WTC11 (cell line): ENCODE results near the gene CACNA2D4. TPM values are rescaled to one million over a fixed set of nuclear protein-coding genes. Genes with fewer than 3 reads are reported as not detected.
A peak's percentile ranks its signal among the peaks of the same experiment; 100 is the strongest.

ENCODE experiments used
- ATAC-seq: fragments of 200-7000 bp; cut with Tn5 transposase; 2 replicates; pipeline ENCODE4 v1.10.0; 2021; ENCODE audit warnings: mild to moderate bottlenecking, moderate library complexity
- CTCF ChIA-PET: fragments of 300-600 bp; sonication (Branson Sonifier 250); formaldehyde crosslinking; loops from one replicate; lab custom pipeline; 2021; ENCODE audit warnings: antibody characterized with exemption; lab: Charles Lee
- POLR2A ChIA-PET: fragments of 350-600 bp; sonication (Branson Sonifier 250); formaldehyde crosslinking; loops from one replicate; lab custom pipeline; 2021; ENCODE audit warnings: antibody characterized with exemption; lab: Charles Lee
- DNase-seq: peaks from one replicate; pipeline ENCODE4 v3.0.0; 2021; ENCODE audit warnings: low spot score
- H3K27ac Mint-ChIP-seq: 2 replicates; pipeline ENCODE4 v1.8.0; 2021; ENCODE audit warnings: mixed read lengths
- H3K27me3 Mint-ChIP-seq: 2 replicates; pipeline ENCODE4 v1.8.0; 2021; ENCODE audit warnings: low read depth, mild to moderate bottlenecking, moderate library complexity, mixed read lengths
- H3K36me3 Mint-ChIP-seq: 2 replicates; pipeline ENCODE4 v1.8.0; 2021; ENCODE audit warnings: mixed read lengths
- H3K4me1 Mint-ChIP-seq: 2 replicates; pipeline ENCODE4 v1.8.0; 2022; ENCODE audit warnings: mixed read lengths
- H3K4me3 Mint-ChIP-seq: 2 replicates; pipeline ENCODE4 v1.8.0; 2021; ENCODE audit warnings: mild to moderate bottlenecking, moderate library complexity, mixed read lengths
- H3K9me3 Mint-ChIP-seq: 2 replicates; pipeline ENCODE4 v1.8.0; 2021; ENCODE audit warnings: mixed read lengths
- CBFB ChIP-seq: sonication (generic); formaldehyde crosslinking; IDR thresholded peaks from 2 replicates; pipeline ENCODE4 v1.8.1; 2022; ENCODE audit warnings: mild to moderate bottlenecking, low read depth, missing genetic modification reagents
- ELF4 ChIP-seq: sonication (generic); formaldehyde crosslinking; IDR thresholded peaks from 2 replicates; pipeline ENCODE4 v1.8.1; 2022; ENCODE audit warnings: low read depth, mild to moderate bottlenecking, moderate library complexity, missing genetic modification reagents
- ESRRA ChIP-seq: sonication (generic); formaldehyde crosslinking; IDR thresholded peaks from 2 replicates; pipeline ENCODE4 v1.8.1; 2022; ENCODE audit warnings: mild to moderate bottlenecking, missing genetic modification reagents, borderline replicate concordance
- FOXK1 ChIP-seq: sonication (generic); formaldehyde crosslinking; IDR thresholded peaks from 2 replicates; pipeline ENCODE4 v1.8.0; 2022; ENCODE audit warnings: mild to moderate bottlenecking, moderate library complexity, missing genetic modification reagents
- FOXP1 ChIP-seq: sonication (generic); formaldehyde crosslinking; IDR thresholded peaks from 2 replicates; pipeline ENCODE4 v1.8.0; 2022; ENCODE audit warnings: missing genetic modification reagents, mild to moderate bottlenecking, moderate library complexity, borderline replicate concordance
- GTF2I ChIP-seq: fragments of 250-450 bp; sonication (Bioruptor Pico); conservative IDR thresholded peaks from 2 replicates; pipeline ENCODE4 v1.4.0; 2021; ENCODE audit warnings: mild to moderate bottlenecking
- KAT7 ChIP-seq: sonication (generic); formaldehyde crosslinking; IDR thresholded peaks from 2 replicates; pipeline ENCODE4 v1.8.1; 2023; ENCODE audit warnings: missing genetic modification reagents, mild to moderate bottlenecking, borderline replicate concordance
- MXD4 ChIP-seq: fragments of 250-450 bp; sonication (Bioruptor Pico); IDR thresholded peaks from 2 replicates; pipeline ENCODE4 v1.8.0; 2021; ENCODE audit warnings: mild to moderate bottlenecking, moderate library complexity, borderline replicate concordance
- NFE2L1 ChIP-seq: sonication (generic); formaldehyde crosslinking; IDR thresholded peaks from 2 replicates; pipeline ENCODE4 v1.8.1; 2023; ENCODE audit warnings: missing genetic modification reagents
- ZBTB21 ChIP-seq: sonication (generic); formaldehyde crosslinking; IDR thresholded peaks from 2 replicates; pipeline ENCODE4 v1.8.1; 2023; ENCODE audit warnings: mild to moderate bottlenecking, missing genetic modification reagents, borderline replicate concordance
- total RNA-seq: library from RNA; stranded (reverse); gene quantifications from 3 replicates; pipeline ENCODE4 v1.2.3, GENCODE V29; 2021
- TF ChIP-seq, protein P1 (sequence below): sonication (generic); formaldehyde crosslinking; IDR thresholded peaks from 2 replicates; pipeline ENCODE4 v1.8.0; 2023; ENCODE audit warnings: missing genetic modification reagents, mild to moderate bottlenecking, borderline replicate concordance
- TF ChIP-seq, protein P2 (sequence below): sonication (generic); formaldehyde crosslinking; IDR thresholded peaks from 2 replicates; pipeline ENCODE4 v1.8.0; 2022; ENCODE audit warnings: mild to moderate bottlenecking, missing genetic modification reagents
- TF ChIP-seq, protein P3 (sequence below): sonication (generic); formaldehyde crosslinking; IDR thresholded peaks from 2 replicates; pipeline ENCODE4 v1.8.0; 2023; ENCODE audit warnings: missing genetic modification reagents
- TF ChIP-seq, protein P4 (sequence below): fragments of 250-450 bp; sonication (Bioruptor Pico); IDR thresholded peaks from 2 replicates; pipeline ENCODE4 v1.9.0; 2021; ENCODE audit warnings: mild to moderate bottlenecking
- TF ChIP-seq, protein P5 (sequence below): sonication (generic); formaldehyde crosslinking; conservative IDR thresholded peaks from 2 replicates; pipeline ENCODE4 v1.8.1; 2023; ENCODE audit warnings: mild to moderate bottlenecking, low read depth, missing genetic modification reagents, moderate library complexity
- TF ChIP-seq, protein P6 (sequence below): sonication (generic); formaldehyde crosslinking; IDR thresholded peaks from 2 replicates; pipeline ENCODE4 v1.8.1; 2023; ENCODE audit warnings: mild to moderate bottlenecking, missing genetic modification reagents
- TF ChIP-seq, protein P7 (sequence below): sonication (generic); formaldehyde crosslinking; IDR thresholded peaks from 2 replicates; pipeline ENCODE4 v1.8.1; 2023; ENCODE audit warnings: mild to moderate bottlenecking, missing genetic modification reagents, moderate library complexity
- TF ChIP-seq, protein P8 (sequence below): fragments of 200-600 bp; IDR thresholded peaks from 2 replicates; pipeline ENCODE4 v1.8.0; 2022; ENCODE audit warnings: antibody characterized with exemption

The CACNA2D4 gene
- total RNA-seq, 1 experiment from 2014 or later, result 0.04 TPM

DNA sequence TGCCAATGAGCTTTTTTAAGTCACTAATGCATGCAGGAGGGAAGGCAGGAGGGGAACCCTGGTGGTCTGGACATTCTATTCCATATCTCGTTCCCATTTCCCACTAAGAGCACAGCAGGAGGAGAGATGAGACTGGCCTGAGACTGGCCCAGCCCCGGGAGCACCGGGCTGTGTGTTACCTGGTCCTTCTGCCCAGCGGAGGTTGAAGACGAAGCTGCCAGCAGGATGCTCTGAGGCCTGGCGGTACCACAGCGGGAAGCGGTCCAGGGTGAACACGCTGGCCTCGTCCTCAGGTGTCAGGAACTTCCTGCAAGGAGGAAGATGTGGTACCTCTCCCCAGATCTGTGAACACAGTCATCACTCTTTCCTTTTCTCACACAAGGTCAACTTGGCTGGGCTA lies 74.2 kb downstream of the CACNA2D4 start (continued):
- TF ChIP-seq, protein P1, sequence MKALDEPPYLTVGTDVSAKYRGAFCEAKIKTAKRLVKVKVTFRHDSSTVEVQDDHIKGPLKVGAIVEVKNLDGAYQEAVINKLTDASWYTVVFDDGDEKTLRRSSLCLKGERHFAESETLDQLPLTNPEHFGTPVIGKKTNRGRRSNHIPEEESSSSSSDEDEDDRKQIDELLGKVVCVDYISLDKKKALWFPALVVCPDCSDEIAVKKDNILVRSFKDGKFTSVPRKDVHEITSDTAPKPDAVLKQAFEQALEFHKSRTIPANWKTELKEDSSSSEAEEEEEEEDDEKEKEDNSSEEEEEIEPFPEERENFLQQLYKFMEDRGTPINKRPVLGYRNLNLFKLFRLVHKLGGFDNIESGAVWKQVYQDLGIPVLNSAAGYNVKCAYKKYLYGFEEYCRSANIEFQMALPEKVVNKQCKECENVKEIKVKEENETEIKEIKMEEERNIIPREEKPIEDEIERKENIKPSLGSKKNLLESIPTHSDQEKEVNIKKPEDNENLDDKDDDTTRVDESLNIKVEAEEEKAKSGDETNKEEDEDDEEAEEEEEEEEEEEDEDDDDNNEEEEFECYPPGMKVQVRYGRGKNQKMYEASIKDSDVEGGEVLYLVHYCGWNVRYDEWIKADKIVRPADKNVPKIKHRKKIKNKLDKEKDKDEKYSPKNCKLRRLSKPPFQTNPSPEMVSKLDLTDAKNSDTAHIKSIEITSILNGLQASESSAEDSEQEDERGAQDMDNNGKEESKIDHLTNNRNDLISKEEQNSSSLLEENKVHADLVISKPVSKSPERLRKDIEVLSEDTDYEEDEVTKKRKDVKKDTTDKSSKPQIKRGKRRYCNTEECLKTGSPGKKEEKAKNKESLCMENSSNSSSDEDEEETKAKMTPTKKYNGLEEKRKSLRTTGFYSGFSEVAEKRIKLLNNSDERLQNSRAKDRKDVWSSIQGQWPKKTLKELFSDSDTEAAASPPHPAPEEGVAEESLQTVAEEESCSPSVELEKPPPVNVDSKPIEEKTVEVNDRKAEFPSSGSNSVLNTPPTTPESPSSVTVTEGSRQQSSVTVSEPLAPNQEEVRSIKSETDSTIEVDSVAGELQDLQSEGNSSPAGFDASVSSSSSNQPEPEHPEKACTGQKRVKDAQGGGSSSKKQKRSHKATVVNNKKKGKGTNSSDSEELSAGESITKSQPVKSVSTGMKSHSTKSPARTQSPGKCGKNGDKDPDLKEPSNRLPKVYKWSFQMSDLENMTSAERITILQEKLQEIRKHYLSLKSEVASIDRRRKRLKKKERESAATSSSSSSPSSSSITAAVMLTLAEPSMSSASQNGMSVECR (CRISPR knock-in tag), result no peak
- TF ChIP-seq NFE2L1 (CRISPR knock-in tag) (no peak), ESRRA (CRISPR knock-in tag) (no peak), ELF4 (CRISPR knock-in tag) (no peak), MXD4 (CRISPR knock-in tag) (no peak)

DNA sequence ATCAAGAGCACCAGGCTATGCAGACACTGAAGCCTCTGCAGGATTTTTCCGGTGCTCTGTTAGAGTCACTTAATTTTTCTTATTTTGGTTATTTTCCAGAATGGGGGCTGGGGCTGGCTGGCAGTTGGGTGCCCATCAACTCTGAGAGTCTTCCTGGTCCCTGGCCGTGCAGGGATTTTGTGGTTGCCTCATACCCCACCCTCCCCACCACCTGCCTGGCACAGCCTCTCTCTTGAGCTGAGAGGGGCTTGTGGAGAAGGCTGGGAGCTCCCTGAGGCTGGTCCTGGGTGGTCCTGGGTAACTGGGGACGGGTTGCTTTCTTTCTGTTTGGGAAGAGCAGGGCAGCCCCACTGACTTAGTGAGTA lies 74.8 kb downstream of the CACNA2D4 start:
- Mint-ChIP-seq H3K4me3 (no peak overlapping the region), H3K36me3 (no peaks in the 10 kb centered on the region), H3K27me3 (no peaks in the 10 kb centered on the region), H3K9me3 (no peaks in the 10 kb centered on the region), H3K4me1 (peaks cover 41% of the 10 kb centered on the region), H3K27ac (no peak overlapping the region)
- ATAC-seq (no peak), DNase-seq (peak; percentile 6)
- POLR2A ChIA-PET, result no interaction called here
- CTCF ChIA-PET, result interaction anchor here (1.4 to 1.7 kb wide), 2 partner anchors 96 to 191 kb away, joined by 4 to 7 read pairs; no protein-coding TSS in a partner anchor
- TF ChIP-seq, protein P2, sequence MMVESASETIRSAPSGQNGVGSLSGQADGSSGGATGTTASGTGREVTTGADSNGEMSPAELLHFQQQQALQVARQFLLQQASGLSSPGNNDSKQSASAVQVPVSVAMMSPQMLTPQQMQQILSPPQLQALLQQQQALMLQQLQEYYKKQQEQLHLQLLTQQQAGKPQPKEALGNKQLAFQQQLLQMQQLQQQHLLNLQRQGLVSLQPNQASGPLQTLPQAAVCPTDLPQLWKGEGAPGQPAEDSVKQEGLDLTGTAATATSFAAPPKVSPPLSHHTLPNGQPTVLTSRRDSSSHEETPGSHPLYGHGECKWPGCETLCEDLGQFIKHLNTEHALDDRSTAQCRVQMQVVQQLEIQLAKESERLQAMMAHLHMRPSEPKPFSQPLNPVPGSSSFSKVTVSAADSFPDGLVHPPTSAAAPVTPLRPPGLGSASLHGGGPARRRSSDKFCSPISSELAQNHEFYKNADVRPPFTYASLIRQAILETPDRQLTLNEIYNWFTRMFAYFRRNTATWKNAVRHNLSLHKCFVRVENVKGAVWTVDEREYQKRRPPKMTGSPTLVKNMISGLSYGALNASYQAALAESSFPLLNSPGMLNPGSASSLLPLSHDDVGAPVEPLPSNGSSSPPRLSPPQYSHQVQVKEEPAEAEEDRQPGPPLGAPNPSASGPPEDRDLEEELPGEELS, result no peak
- TF ChIP-seq, protein P3, sequence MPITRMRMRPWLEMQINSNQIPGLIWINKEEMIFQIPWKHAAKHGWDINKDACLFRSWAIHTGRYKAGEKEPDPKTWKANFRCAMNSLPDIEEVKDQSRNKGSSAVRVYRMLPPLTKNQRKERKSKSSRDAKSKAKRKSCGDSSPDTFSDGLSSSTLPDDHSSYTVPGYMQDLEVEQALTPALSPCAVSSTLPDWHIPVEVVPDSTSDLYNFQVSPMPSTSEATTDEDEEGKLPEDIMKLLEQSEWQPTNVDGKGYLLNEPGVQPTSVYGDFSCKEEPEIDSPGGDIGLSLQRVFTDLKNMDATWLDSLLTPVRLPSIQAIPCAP (CRISPR knock-in tag), result no peak
- TF ChIP-seq, protein P4, sequence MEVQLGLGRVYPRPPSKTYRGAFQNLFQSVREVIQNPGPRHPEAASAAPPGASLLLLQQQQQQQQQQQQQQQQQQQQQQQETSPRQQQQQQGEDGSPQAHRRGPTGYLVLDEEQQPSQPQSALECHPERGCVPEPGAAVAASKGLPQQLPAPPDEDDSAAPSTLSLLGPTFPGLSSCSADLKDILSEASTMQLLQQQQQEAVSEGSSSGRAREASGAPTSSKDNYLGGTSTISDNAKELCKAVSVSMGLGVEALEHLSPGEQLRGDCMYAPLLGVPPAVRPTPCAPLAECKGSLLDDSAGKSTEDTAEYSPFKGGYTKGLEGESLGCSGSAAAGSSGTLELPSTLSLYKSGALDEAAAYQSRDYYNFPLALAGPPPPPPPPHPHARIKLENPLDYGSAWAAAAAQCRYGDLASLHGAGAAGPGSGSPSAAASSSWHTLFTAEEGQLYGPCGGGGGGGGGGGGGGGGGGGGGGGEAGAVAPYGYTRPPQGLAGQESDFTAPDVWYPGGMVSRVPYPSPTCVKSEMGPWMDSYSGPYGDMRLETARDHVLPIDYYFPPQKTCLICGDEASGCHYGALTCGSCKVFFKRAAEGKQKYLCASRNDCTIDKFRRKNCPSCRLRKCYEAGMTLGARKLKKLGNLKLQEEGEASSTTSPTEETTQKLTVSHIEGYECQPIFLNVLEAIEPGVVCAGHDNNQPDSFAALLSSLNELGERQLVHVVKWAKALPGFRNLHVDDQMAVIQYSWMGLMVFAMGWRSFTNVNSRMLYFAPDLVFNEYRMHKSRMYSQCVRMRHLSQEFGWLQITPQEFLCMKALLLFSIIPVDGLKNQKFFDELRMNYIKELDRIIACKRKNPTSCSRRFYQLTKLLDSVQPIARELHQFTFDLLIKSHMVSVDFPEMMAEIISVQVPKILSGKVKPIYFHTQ, result no peak
- TF ChIP-seq FOXP1 (no peak), FOXK1 (CRISPR knock-in tag) (no peak), ZBTB21 (no peak), KAT7 (no peak), GTF2I (no peak), CBFB (no peak), ELF4 (CRISPR knock-in tag) (no peak)
- TF ChIP-seq, protein P5, sequence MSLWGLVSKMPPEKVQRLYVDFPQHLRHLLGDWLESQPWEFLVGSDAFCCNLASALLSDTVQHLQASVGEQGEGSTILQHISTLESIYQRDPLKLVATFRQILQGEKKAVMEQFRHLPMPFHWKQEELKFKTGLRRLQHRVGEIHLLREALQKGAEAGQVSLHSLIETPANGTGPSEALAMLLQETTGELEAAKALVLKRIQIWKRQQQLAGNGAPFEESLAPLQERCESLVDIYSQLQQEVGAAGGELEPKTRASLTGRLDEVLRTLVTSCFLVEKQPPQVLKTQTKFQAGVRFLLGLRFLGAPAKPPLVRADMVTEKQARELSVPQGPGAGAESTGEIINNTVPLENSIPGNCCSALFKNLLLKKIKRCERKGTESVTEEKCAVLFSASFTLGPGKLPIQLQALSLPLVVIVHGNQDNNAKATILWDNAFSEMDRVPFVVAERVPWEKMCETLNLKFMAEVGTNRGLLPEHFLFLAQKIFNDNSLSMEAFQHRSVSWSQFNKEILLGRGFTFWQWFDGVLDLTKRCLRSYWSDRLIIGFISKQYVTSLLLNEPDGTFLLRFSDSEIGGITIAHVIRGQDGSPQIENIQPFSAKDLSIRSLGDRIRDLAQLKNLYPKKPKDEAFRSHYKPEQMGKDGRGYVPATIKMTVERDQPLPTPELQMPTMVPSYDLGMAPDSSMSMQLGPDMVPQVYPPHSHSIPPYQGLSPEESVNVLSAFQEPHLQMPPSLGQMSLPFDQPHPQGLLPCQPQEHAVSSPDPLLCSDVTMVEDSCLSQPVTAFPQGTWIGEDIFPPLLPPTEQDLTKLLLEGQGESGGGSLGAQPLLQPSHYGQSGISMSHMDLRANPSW (CRISPR knock-in tag), result no peak
- TF ChIP-seq, protein P6, sequence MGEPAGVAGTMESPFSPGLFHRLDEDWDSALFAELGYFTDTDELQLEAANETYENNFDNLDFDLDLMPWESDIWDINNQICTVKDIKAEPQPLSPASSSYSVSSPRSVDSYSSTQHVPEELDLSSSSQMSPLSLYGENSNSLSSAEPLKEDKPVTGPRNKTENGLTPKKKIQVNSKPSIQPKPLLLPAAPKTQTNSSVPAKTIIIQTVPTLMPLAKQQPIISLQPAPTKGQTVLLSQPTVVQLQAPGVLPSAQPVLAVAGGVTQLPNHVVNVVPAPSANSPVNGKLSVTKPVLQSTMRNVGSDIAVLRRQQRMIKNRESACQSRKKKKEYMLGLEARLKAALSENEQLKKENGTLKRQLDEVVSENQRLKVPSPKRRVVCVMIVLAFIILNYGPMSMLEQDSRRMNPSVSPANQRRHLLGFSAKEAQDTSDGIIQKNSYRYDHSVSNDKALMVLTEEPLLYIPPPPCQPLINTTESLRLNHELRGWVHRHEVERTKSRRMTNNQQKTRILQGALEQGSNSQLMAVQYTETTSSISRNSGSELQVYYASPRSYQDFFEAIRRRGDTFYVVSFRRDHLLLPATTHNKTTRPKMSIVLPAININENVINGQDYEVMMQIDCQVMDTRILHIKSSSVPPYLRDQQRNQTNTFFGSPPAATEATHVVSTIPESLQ (CRISPR knock-in tag), result no peak
- TF ChIP-seq, protein P7, sequence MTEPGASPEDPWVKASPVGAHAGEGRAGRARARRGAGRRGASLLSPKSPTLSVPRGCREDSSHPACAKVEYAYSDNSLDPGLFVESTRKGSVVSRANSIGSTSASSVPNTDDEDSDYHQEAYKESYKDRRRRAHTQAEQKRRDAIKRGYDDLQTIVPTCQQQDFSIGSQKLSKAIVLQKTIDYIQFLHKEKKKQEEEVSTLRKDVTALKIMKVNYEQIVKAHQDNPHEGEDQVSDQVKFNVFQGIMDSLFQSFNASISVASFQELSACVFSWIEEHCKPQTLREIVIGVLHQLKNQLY (CRISPR knock-in tag), result no peak
- TF ChIP-seq, protein P8, sequence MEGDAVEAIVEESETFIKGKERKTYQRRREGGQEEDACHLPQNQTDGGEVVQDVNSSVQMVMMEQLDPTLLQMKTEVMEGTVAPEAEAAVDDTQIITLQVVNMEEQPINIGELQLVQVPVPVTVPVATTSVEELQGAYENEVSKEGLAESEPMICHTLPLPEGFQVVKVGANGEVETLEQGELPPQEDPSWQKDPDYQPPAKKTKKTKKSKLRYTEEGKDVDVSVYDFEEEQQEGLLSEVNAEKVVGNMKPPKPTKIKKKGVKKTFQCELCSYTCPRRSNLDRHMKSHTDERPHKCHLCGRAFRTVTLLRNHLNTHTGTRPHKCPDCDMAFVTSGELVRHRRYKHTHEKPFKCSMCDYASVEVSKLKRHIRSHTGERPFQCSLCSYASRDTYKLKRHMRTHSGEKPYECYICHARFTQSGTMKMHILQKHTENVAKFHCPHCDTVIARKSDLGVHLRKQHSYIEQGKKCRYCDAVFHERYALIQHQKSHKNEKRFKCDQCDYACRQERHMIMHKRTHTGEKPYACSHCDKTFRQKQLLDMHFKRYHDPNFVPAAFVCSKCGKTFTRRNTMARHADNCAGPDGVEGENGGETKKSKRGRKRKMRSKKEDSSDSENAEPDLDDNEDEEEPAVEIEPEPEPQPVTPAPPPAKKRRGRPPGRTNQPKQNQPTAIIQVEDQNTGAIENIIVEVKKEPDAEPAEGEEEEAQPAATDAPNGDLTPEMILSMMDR, result no peak
